Measurements from ENCODE around the gene TMCO4.

TMCO4 gene

GRCh38 chr1:19700079-19700777, 99.5 kb downstream of the TMCO4 start:
- Histone ChIP-seq H3K4me1 (ENCODE audit: control insufficient read depth, insufficient read depth, low read length) (no peaks in the 10 kb centered on the region), H3K4me3 (ENCODE audit: low read length) (no peak overlapping the region), H3K9ac (ENCODE audit: low read length) (no peak overlapping the region), H3K27me3 (ENCODE audit: control insufficient read depth, insufficient read depth, low read length) (no peaks in the 10 kb centered on the region), H3K36me3 (ENCODE audit: control insufficient read depth, insufficient read depth, low read length) (no peaks in the 10 kb centered on the region), H3K9me3 (ENCODE audit: control insufficient read depth, low read length) (no peaks in the 10 kb centered on the region)

GRCh38 chr1:19698181-19698580, 101.5 kb downstream of the TMCO4 start:
- no peak overlapping the region for H3K4me3 ChIP-seq (ENCODE audit: low read length)
- H3K36me3 ChIP-seq (ENCODE audit: control insufficient read depth, insufficient read depth, low read length): peaks cover 8% of the 10 kb centered on the region
- no peak overlapping the region for H3K9ac ChIP-seq (ENCODE audit: low read length)
- H3K9me3 ChIP-seq (ENCODE audit: control insufficient read depth, low read length): no peaks in the 10 kb centered on the region
- H3K4me1 ChIP-seq (ENCODE audit: control insufficient read depth, insufficient read depth, low read length): no peaks in the 10 kb centered on the region
- H3K27me3 ChIP-seq (ENCODE audit: control insufficient read depth, insufficient read depth, low read length): no peaks in the 10 kb centered on the region

- Histone ChIP-seq H3K9me3 (ENCODE audit: control insufficient read depth, low read length) (no peaks in the 10 kb centered on the region), H3K36me3 (ENCODE audit: control insufficient read depth, insufficient read depth, low read length) (peaks cover 8% of the 10 kb centered on the region), H3K9ac (ENCODE audit: low read length) (no peak overlapping the region)
These were observed 102.9 kb downstream of the TMCO4 start for GRCh38 chr1:19696820-19697219.

DNA sequence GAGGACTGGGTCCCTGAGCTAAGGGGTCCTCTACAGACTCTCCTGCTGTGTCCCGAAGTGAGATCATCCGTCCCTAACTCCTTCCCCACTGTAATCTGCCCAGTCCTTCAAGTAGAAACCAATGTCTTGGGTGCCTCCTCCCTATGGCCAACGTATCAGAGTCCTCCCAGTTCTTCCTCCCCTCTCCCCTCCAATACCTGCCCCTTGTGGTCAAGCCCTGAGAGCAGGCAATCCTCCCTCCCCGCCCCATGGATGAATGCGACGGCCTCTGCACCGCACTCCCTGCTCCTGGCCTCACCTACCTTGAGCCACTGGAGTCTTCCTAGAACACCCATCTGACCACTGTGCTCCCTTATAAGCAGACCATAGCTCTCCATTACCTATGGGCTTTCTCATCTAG, 103.9 kb downstream of the TMCO4 start:
- peaks cover 8% of the 10 kb centered on the region for H3K36me3 ChIP-seq (ENCODE audit: control insufficient read depth, insufficient read depth, low read length)
- H3K9ac ChIP-seq (ENCODE audit: low read length): no peak overlapping the region
- H3K4me1 ChIP-seq (ENCODE audit: control insufficient read depth, insufficient read depth, low read length): no peaks in the 10 kb centered on the region
- H3K27me3 ChIP-seq (ENCODE audit: control insufficient read depth, insufficient read depth, low read length): no peaks in the 10 kb centered on the region
- H3K4me3 ChIP-seq (ENCODE audit: low read length): no peak overlapping the region
- H3K9me3 ChIP-seq (ENCODE audit: control insufficient read depth, low read length): no peaks in the 10 kb centered on the region

More at GRCh38 chr1:19696820-19697219, 102.9 kb downstream of the TMCO4 start:
- Histone ChIP-seq H3K27me3 (ENCODE audit: control insufficient read depth, insufficient read depth, low read length) (no peaks in the 10 kb centered on the region), H3K4me1 (ENCODE audit: control insufficient read depth, insufficient read depth, low read length) (no peaks in the 10 kb centered on the region), H3K4me3 (ENCODE audit: low read length) (no peak overlapping the region)

DNA sequence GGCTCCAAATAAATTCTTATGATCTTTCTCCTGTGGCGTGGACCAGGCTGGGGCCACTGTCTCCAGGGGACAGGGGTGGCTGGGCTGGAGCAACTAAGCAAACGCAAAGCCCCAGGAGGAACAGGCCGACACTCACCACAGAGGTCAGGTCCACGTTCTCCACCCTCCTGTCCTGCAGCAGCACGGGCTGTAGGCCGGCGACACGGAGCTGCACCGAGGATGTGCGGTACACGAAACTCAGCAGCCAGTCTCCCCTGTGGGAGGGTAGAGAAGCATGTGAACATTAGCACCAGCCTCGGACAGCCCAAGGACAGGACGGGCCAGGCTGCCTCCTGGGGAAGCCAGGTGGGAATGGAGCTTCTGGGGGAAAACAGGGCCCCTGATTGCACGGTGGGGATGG, 105.4 kb downstream of the TMCO4 start:
- H3K36me3 ChIP-seq (ENCODE audit: control insufficient read depth, insufficient read depth, low read length): peaks cover 8% of the 10 kb centered on the region
- no peaks in the 10 kb centered on the region for H3K4me1 ChIP-seq (ENCODE audit: control insufficient read depth, insufficient read depth, low read length)
- no peak overlapping the region for H3K9ac ChIP-seq (ENCODE audit: low read length)
- H3K9me3 ChIP-seq (ENCODE audit: control insufficient read depth, low read length): no peaks in the 10 kb centered on the region
- H3K27me3 ChIP-seq (ENCODE audit: control insufficient read depth, insufficient read depth, low read length): no peaks in the 10 kb centered on the region
- no peak overlapping the region for H3K4me3 ChIP-seq (ENCODE audit: low read length)

GRCh38 chr1:19690342-19690741, 109.4 kb downstream of the TMCO4 start:
- Histone ChIP-seq H3K27me3 (ENCODE audit: control insufficient read depth, insufficient read depth, low read length) (no peaks in the 10 kb centered on the region), H3K9ac (ENCODE audit: low read length) (no peak overlapping the region), H3K36me3 (ENCODE audit: control insufficient read depth, insufficient read depth, low read length) (peaks cover 8% of the 10 kb centered on the region), H3K4me3 (ENCODE audit: low read length) (no peak overlapping the region), H3K9me3 (ENCODE audit: control insufficient read depth, low read length) (no peaks in the 10 kb centered on the region), H3K4me1 (ENCODE audit: control insufficient read depth, insufficient read depth, low read length) (no peaks in the 10 kb centered on the region)

DNA sequence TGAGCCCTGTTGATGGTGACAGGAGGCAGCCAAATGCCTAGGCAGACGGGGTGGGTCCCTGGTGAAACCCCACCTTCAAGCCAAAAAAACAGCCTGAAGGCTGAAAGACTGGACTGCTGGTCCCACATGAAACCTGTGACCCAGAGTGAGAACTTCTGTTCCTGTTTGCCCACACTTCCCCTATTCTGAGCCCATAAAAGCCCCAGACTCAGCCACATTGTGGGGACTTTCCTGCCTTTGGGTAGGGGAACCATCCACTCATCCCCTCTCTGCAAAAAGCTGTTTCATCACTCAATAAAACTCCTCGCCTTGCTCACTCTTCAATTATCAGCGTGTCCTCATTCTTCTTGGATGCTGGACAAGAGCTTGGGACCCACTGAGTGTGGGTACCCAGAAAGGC, 109.9 kb downstream of the TMCO4 start:
- Histone ChIP-seq H3K9ac (ENCODE audit: low read length) (no peak overlapping the region), H3K4me1 (ENCODE audit: control insufficient read depth, insufficient read depth, low read length) (no peaks in the 10 kb centered on the region), H3K27me3 (ENCODE audit: control insufficient read depth, insufficient read depth, low read length) (no peaks in the 10 kb centered on the region), H3K4me3 (ENCODE audit: low read length) (no peak overlapping the region), H3K9me3 (ENCODE audit: control insufficient read depth, low read length) (no peaks in the 10 kb centered on the region), H3K36me3 (ENCODE audit: control insufficient read depth, insufficient read depth, low read length) (peaks cover 8% of the 10 kb centered on the region)

DNA sequence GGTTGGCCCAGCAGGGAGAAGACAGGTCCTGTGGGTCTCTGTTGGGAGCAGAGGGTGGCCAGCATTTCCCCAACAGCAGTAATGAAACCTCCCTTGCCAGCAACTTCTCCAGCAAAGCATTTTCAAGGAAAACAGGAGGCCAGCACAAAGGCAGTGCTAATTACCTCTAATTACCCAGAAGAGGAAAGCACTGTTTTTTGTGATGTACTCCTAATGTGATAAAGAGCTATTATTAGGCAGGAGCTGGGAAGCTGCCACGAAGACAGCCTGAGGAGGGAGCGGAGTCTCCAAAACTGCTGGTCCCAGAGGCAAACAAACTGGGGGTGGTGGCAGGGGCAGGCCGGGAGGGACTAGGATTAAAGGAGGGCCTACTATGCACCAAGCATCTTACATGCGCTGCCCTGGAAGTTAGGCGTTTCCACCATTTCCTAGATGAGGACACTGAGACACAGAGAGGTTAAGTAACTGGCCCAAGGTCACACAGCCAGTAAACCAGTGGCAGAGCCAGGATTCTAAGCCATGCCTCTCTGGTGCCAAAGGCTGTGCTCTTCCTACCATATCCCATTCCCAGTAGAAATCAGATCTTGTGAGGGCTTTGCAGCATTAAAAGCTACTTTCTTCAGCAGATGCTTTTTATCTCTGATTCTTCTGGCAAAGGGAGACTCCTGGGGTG, 110.5 kb downstream of the TMCO4 start:
- H3K9me3 ChIP-seq (ENCODE audit: control insufficient read depth, low read length): no peaks in the 10 kb centered on the region
- no peak overlapping the region for H3K4me3 ChIP-seq (ENCODE audit: low read length)
- no peak overlapping the region for H3K9ac ChIP-seq (ENCODE audit: low read length)
- no peaks in the 10 kb centered on the region for H3K4me1 ChIP-seq (ENCODE audit: control insufficient read depth, insufficient read depth, low read length)
- peaks cover 8% of the 10 kb centered on the region for H3K36me3 ChIP-seq (ENCODE audit: control insufficient read depth, insufficient read depth, low read length)
- no peaks in the 10 kb centered on the region for H3K27me3 ChIP-seq (ENCODE audit: control insufficient read depth, insufficient read depth, low read length)

- Histone ChIP-seq H3K4me1 (ENCODE audit: control insufficient read depth, insufficient read depth, low read length) (no peaks in the 10 kb centered on the region), H3K4me3 (ENCODE audit: low read length) (no peak overlapping the region), H3K36me3 (ENCODE audit: control insufficient read depth, insufficient read depth, low read length) (no peaks in the 10 kb centered on the region), H3K9ac (ENCODE audit: low read length) (no peak overlapping the region), H3K9me3 (ENCODE audit: control insufficient read depth, low read length) (no peaks in the 10 kb centered on the region), H3K27me3 (ENCODE audit: control insufficient read depth, insufficient read depth, low read length) (no peaks in the 10 kb centered on the region)
These were observed 111.5 kb downstream of the TMCO4 start for GRCh38 chr1:19688041-19688842.

- Histone ChIP-seq H3K36me3 (ENCODE audit: control insufficient read depth, insufficient read depth, low read length) (no peaks in the 10 kb centered on the region), H3K4me1 (ENCODE audit: control insufficient read depth, insufficient read depth, low read length) (no peaks in the 10 kb centered on the region), H3K4me3 (ENCODE audit: low read length) (no peak overlapping the region), H3K9ac (ENCODE audit: low read length) (no peak overlapping the region), H3K27me3 (ENCODE audit: control insufficient read depth, insufficient read depth, low read length) (no peaks in the 10 kb centered on the region), H3K9me3 (ENCODE audit: control insufficient read depth, low read length) (no peaks in the 10 kb centered on the region)
These were observed 112.3 kb downstream of the TMCO4 start for GRCh38 chr1:19687414-19687813.

- H3K9me3 ChIP-seq (ENCODE audit: control insufficient read depth, low read length): no peaks in the 10 kb centered on the region
- no peak overlapping the region for H3K9ac ChIP-seq (ENCODE audit: low read length)
- H3K27me3 ChIP-seq (ENCODE audit: control insufficient read depth, insufficient read depth, low read length): no peaks in the 10 kb centered on the region
- H3K4me3 ChIP-seq (ENCODE audit: low read length): no peak overlapping the region
- H3K36me3 ChIP-seq (ENCODE audit: control insufficient read depth, insufficient read depth, low read length): no peaks in the 10 kb centered on the region
- H3K4me1 ChIP-seq (ENCODE audit: control insufficient read depth, insufficient read depth, low read length): no peaks in the 10 kb centered on the region
These were observed 113.7 kb downstream of the TMCO4 start for GRCh38 chr1:19685994-19686393.

DNA sequence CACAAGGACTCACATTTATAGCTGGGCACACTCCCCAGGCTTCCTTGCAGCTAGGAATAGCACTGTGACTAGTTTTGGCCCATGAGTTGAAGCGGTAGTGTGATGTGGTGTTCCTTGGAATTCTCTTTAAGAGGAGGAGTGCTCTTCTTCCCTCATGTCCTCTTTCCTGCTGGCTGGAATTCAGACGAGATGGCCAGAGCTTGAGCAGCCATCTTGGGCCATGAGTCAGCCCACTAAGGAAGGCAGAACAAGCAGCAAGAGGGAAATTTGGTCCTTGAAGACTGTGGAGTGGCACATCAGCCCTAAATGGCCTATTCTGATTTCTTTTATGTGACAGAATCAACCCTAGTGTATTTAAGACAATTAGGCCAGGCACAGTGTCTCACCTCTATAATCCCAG, 115.0 kb downstream of the TMCO4 start:
- H3K4me1 ChIP-seq (ENCODE audit: control insufficient read depth, insufficient read depth, low read length): no peaks in the 10 kb centered on the region
- H3K9ac ChIP-seq (ENCODE audit: low read length): no peak overlapping the region
- H3K9me3 ChIP-seq (ENCODE audit: control insufficient read depth, low read length): no peaks in the 10 kb centered on the region
- H3K4me3 ChIP-seq (ENCODE audit: low read length): no peak overlapping the region
- no peaks in the 10 kb centered on the region for H3K27me3 ChIP-seq (ENCODE audit: control insufficient read depth, insufficient read depth, low read length)
- H3K36me3 ChIP-seq (ENCODE audit: control insufficient read depth, insufficient read depth, low read length): no peaks in the 10 kb centered on the region

Measured in mucosa of stomach (tissue), 1 donor.